Stimulated activated naive CD4-positive, alpha-beta T cell treated with Interleukin-2 at 50 U/mL for 16 hours (primary cell): ENCODE results near the gene GRIK5.

ENCODE experiments used
- DNase-seq: peaks from one replicate; lab custom pipeline; 2025; lab: John Stamatoyannopoulos, UW

GRIK5 gene

GRCh38 chr19:41956621-41957020, 113.4 kb downstream of the GRIK5 start:
- no peak for DNase-seq

GRCh38 chr19:41955521-41955920, 114.5 kb downstream of the GRIK5 start:
- no peak for DNase-seq

GRCh38 chr19:41951686-41952172, 118.3 kb downstream of the GRIK5 start:
- DNase-seq, result peak; percentile 80
